Caco-2 (cell line): ENCODE results near the gene OSR1. TPM values are rescaled to one million over a fixed set of nuclear protein-coding genes. Genes with fewer than 3 reads are reported as not detected.
"Not testable (repeated sequence)": the region's sequence is repeated elsewhere in the genome, so short reads cannot be mapped to it uniquely, and the experiment has no call there.

Experiments used
- Bru-seq: library from RNA; stranded (reverse); fragments of 400-500 nt; gene quantifications from one replicate; lab custom pipeline; 2021; lab: Mats Ljungman, UMichigan
- BruChase-seq, 2 experiments: library from RNA; stranded (reverse); fragments of 400-500 nt; gene quantifications; one replicate each; lab custom pipeline; 2021; lab: Mats Ljungman, UMichigan
- BruUV-seq: library from RNA; stranded (reverse); fragments of 400-500 nt; replicated peaks from 2 replicates; lab custom pipeline; 2021; lab: Mats Ljungman, UMichigan
- CTCF ChIA-PET: fragments of 300-600 bp; sonication (Branson Sonifier 250); formaldehyde crosslinking; loops from one replicate; lab custom pipeline; 2022; ENCODE audit warnings: antibody characterized with exemption; lab: Charles Lee
- POLR2A ChIA-PET: fragments of 300-600 bp; sonication (Branson Sonifier 250); formaldehyde crosslinking; loops from one replicate; lab custom pipeline; 2022; ENCODE audit warnings: antibody characterized with exemption; lab: Charles Lee
- DNase-seq, 2 experiments: peaks; one replicate each; pipeline versions ENCODE4 v3.0.0 to v3.0.0-alpha.2; 2020 to 2022
- H3K27me3 ChIP-seq: replicated peaks from 2 replicates; pipeline ENCODE4 v1.6.0; 2011; ENCODE audit warnings: low read length; ENCODE audit not compliant: control insufficient read depth, insufficient read depth
- H3K36me3 ChIP-seq: 2 replicates; pipeline ENCODE4 v1.5.1; 2011; ENCODE audit warnings: low read length; ENCODE audit not compliant: control insufficient read depth, insufficient read depth
- H3K4me1 ChIP-seq: fragments of 250-450 bp; sonication (Bioruptor Pico); 2 replicates; pipeline ENCODE4 v1.5.1; 2020; ENCODE audit warnings: mild to moderate bottlenecking
- H3K4me3 ChIP-seq: 2 replicates; pipeline ENCODE4 v1.5.1; 2011; ENCODE audit warnings: low read depth, mild to moderate bottlenecking, control low read depth, low read length
- H3K9me3 ChIP-seq: fragments of 250-450 bp; sonication (Bioruptor Pico); 2 replicates; pipeline ENCODE4 v1.5.1; 2020; ENCODE audit warnings: mild to moderate bottlenecking, moderate library complexity
- H3K27ac Mint-ChIP-seq: one replicate; pipeline ENCODE4 v1.8.0; 2022; ENCODE audit warnings: mixed read lengths; ENCODE audit not compliant: unreplicated experiment
- H3K27me3 Mint-ChIP-seq: one replicate; pipeline ENCODE4 v1.8.0; 2022; ENCODE audit warnings: mixed read lengths; ENCODE audit not compliant: insufficient read depth, unreplicated experiment
- H3K36me3 Mint-ChIP-seq: one replicate; pipeline ENCODE4 v1.8.0; 2022; ENCODE audit warnings: mild to moderate bottlenecking, mixed read lengths; ENCODE audit not compliant: insufficient read depth, unreplicated experiment
- H3K4me1 Mint-ChIP-seq: one replicate; pipeline ENCODE4 v1.8.0; 2022; ENCODE audit warnings: low read depth, mixed read lengths; ENCODE audit not compliant: unreplicated experiment
- H3K4me3 Mint-ChIP-seq: one replicate; pipeline ENCODE4 v1.8.0; 2022; ENCODE audit warnings: mild to moderate bottlenecking, moderate library complexity, mixed read lengths; ENCODE audit not compliant: unreplicated experiment
- H3K9me3 Mint-ChIP-seq: one replicate; pipeline ENCODE4 v1.8.0; 2022; ENCODE audit warnings: mixed read lengths; ENCODE audit not compliant: unreplicated experiment
- CTCF ChIP-seq, 2 experiments: fragments of 200-600 bp in 1 of 2; IDR thresholded peaks; 1 replicate in 1 of 2; 2 replicates in 1 of 2; pipeline versions ENCODE4 v1.5.1 to v1.8.0; 2011 to 2022; ENCODE audit warnings: antibody characterized with exemption in 1 of 2, control low read depth in 1 of 2, inconsistent platforms in 1 of 2, low read depth in 1 of 2, low read length in 1 of 2, mild to moderate bottlenecking in 1 of 2, moderate library complexity in 1 of 2; ENCODE audit not compliant: insufficient read depth in 1 of 2, severe bottlenecking in 1 of 2, unreplicated experiment in 1 of 2
- intact Hi-C: fragments of 100-400 bp; cut with micrococcal nuclease; formaldehyde crosslinking; loops from one replicate; pipeline ENCODE4 v1.10.0; 2022; ENCODE audit not compliant: unreplicated experiment
- long read RNA-seq: library from polyadenylated mRNA; stranded (forward); transcript quantifications from one replicate; pipeline ENCODE4 v2.0.0, GENCODE V29; 2022
- total RNA-seq: library from RNA; stranded (reverse); gene quantifications from 2 replicates; pipeline ENCODE4 v1.2.3, GENCODE V29; 2022

The OSR1 gene
- total RNA-seq (3.0 and 3.2 TPM in 2 replicates), Bru-seq, nascent RNA (percentile 49 among the genes with signal in this experiment), BruChase-seq, experiment 1, labeled RNA remaining after a 2-hour chase (percentile 46 among the genes with signal in this experiment), BruChase-seq, experiment 2, labeled RNA remaining after a 6-hour chase (percentile 24 among the genes with signal in this experiment)
- long read RNA-seq, full-length matches to known transcripts = 7 of 7 reads
- long read RNA-seq, partial matches to known transcripts = 0 of 7 reads
- long read RNA-seq, other reads (novel, unspliced or antisense) = 0 of 7 reads

GRCh38 chr2:19358242-19359020 lies at the start of gene OSR1:
Gene OSR1 (minus strand): TSS chr2:19358623. CDS start chr2:19353805, 4,818 bp downstream.
- no TSS peak for BruUV-seq
- H3K9me3 Mint-ChIP-seq = no peaks in the 10 kb centered on the region
- ChIA-PET POLR2A (interaction anchor here (0.5 to 2.1 kb wide), 2 partner anchors 11 to 806 kb away, joined by 3 to 12 read pairs; no protein-coding TSS in a partner anchor), CTCF (interaction anchor here (0.5 to 1.2 kb wide), 9 partner anchors 9 to 693 kb away, joined by 3 to 5 read pairs (median 3); partner anchors contain the start of gene LAPTM4A)
- intact Hi-C loops = loop anchor here (1.0 to 5.0 kb wide), 2 partner anchors 558 to 796 kb away; partner anchors contain the start of gene RDH14
- H3K27me3 Mint-ChIP-seq = peaks cover 4% of the 10 kb centered on the region
- H3K4me3 Mint-ChIP-seq = peak within 1 kb of the TSS; percentile 80
- peak in 1 of 2 experiments; percentile 23 for TF ChIP-seq CTCF (IDR thresholded peaks at IDR 0.05; ENCODE audit: insufficient read depth in 1 of 2, low read depth in 1 of 2, low read length in 1 of 2, severe bottlenecking in 1 of 2, unreplicated experiment in 1 of 2)
- H3K27me3 ChIP-seq = no peaks in the 10 kb centered on the region
- no peaks in the 10 kb centered on the region; the same call in 1 of the 2 replicates for H3K4me1 ChIP-seq
- no peak within 1 kb of the TSS for H3K27ac Mint-ChIP-seq
- peak within 1 kb of the TSS; percentile 65 for H3K4me3 ChIP-seq
- no peaks in the 10 kb centered on the region for H3K36me3 ChIP-seq
- no peaks in the 10 kb centered on the region for H3K36me3 Mint-ChIP-seq
- H3K9me3 ChIP-seq = no peaks in the 10 kb centered on the region
- DNase-seq = peak; percentile 69 to 72
- H3K4me1 Mint-ChIP-seq = peaks cover 14% of the 10 kb centered on the region

GRCh38 chr2:19403785-19404184 lies 45.4 kb upstream of the OSR1 start:
- H3K4me3 ChIP-seq = no peak overlapping the region
- intact Hi-C loops = no loop called here
- H3K36me3 Mint-ChIP-seq = no peaks in the 10 kb centered on the region
- DNase-seq = no peak
- no peak overlapping the region for H3K4me3 Mint-ChIP-seq
- no peaks in the 10 kb centered on the region for H3K4me1 Mint-ChIP-seq
- CTCF ChIA-PET = no interaction called here
- no TSS peak for BruUV-seq
- peaks cover 2% of the 10 kb centered on the region; the same call in 1 of the 2 replicates for H3K27me3 ChIP-seq
- no peak overlapping the region for H3K27ac Mint-ChIP-seq
- H3K4me1 ChIP-seq = no peaks in the 10 kb centered on the region
- no peaks in the 10 kb centered on the region for H3K36me3 ChIP-seq
- POLR2A ChIA-PET = no interaction called here
- H3K9me3 Mint-ChIP-seq = no peaks in the 10 kb centered on the region
- peaks cover 12% of the 10 kb centered on the region for H3K27me3 Mint-ChIP-seq
- no peak for TF ChIP-seq CTCF (IDR thresholded peaks at IDR 0.05; ENCODE audit: insufficient read depth in 1 of 2, low read depth in 1 of 2, low read length in 1 of 2, severe bottlenecking in 1 of 2, unreplicated experiment in 1 of 2)
- H3K9me3 ChIP-seq = no peaks in the 10 kb centered on the region

- TF ChIP-seq CTCF (IDR thresholded peaks at IDR 0.05; ENCODE audit: insufficient read depth in 1 of 2, low read depth in 1 of 2, low read length in 1 of 2, severe bottlenecking in 1 of 2, unreplicated experiment in 1 of 2) = no peak
- H3K9me3 ChIP-seq = no peaks in the 10 kb centered on the region
- H3K36me3 ChIP-seq = no peaks in the 10 kb centered on the region
- intact Hi-C loops = no loop called here
- no peaks in the 10 kb centered on the region for H3K4me1 ChIP-seq
- no peak overlapping the region for H3K4me3 ChIP-seq
- Mint-ChIP-seq H3K27ac (no peak overlapping the region), H3K4me1 (no peaks in the 10 kb centered on the region), H3K27me3 (peaks cover 9% of the 10 kb centered on the region), H3K36me3 (no peaks in the 10 kb centered on the region), H3K4me3 (no peak overlapping the region), H3K9me3 (peaks cover under 1% of the 10 kb centered on the region)
- ChIA-PET CTCF (no interaction called here), POLR2A (no interaction called here)
- BruUV-seq = no TSS peak
- no peak for DNase-seq
- no peaks in the 10 kb centered on the region for H3K27me3 ChIP-seq
Measured at GRCh38 chr2:19392191-19392590, 33.8 kb upstream of the OSR1 start.

GRCh38 chr2:19389469-19389868 lies 31.0 kb upstream of the OSR1 start:
- BruUV-seq, H3K4me1 ChIP-seq, H3K27ac Mint-ChIP-seq, H3K27me3 ChIP-seq, H3K36me3 ChIP-seq, intact Hi-C loops, H3K4me3 ChIP-seq, H3K4me1 Mint-ChIP-seq, H3K36me3 Mint-ChIP-seq, H3K9me3 ChIP-seq, CTCF ChIA-PET, POLR2A ChIA-PET, H3K9me3 Mint-ChIP-seq, DNase-seq, H3K4me3 Mint-ChIP-seq: not testable (repeated sequence)
- H3K27me3 Mint-ChIP-seq = peaks cover 11% of the 10 kb centered on the region
